ENCODE data around the gene MTX3.

DNA sequence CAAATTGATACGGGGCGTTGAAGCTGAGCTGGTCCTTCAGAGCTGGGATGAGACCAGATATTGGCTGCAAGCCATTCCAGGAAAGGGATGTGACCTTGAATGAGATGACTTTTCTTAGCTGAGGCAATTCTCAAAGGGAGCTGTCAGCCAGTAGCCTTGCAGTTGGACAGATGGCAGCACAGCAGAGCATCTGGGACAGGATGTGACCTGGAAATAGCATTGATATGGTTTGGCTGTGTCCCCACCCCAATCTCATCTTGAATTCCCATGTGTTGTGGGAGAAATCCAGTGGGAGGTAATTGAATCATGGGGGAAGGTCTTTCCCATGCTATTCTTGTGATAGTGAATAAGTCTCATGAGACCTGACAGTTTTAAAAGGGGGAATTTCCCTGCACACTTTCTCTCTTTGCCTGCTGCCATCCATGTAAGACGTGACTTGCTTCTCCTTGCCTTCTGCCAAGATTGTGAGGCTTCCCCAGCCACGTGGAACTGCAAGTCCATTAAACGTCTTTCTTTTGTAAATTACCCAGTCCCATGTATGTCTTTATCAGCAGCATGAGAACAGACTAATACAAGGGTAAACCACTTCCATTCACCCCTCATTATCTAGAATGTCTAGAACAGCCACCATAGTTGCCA, 19.8 kb upstream of the MTX3 start:
- no peak for TF ChIP-seq EZH2 (IDR thresholded peaks at IDR 0.05; ENCODE audit: borderline replicate concordance, low read depth, low read length, severe bottlenecking)
- TF ChIP-seq, protein P1, sequence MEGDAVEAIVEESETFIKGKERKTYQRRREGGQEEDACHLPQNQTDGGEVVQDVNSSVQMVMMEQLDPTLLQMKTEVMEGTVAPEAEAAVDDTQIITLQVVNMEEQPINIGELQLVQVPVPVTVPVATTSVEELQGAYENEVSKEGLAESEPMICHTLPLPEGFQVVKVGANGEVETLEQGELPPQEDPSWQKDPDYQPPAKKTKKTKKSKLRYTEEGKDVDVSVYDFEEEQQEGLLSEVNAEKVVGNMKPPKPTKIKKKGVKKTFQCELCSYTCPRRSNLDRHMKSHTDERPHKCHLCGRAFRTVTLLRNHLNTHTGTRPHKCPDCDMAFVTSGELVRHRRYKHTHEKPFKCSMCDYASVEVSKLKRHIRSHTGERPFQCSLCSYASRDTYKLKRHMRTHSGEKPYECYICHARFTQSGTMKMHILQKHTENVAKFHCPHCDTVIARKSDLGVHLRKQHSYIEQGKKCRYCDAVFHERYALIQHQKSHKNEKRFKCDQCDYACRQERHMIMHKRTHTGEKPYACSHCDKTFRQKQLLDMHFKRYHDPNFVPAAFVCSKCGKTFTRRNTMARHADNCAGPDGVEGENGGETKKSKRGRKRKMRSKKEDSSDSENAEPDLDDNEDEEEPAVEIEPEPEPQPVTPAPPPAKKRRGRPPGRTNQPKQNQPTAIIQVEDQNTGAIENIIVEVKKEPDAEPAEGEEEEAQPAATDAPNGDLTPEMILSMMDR (IDR thresholded peaks at IDR 0.05; ENCODE audit: extremely low read depth in 1 of 2, insufficient read depth in 1 of 2, low read depth in 1 of 2, low read length in 2 of 2) = no peak
- TF ChIP-seq POLR2AphosphoS5 (IDR thresholded peaks at IDR 0.05; ENCODE audit: insufficient read depth, low read depth, low read length) = no peak
- no peak for TF ChIP-seq GATA2 (IDR thresholded peaks at IDR 0.05; ENCODE audit: insufficient read depth, insufficient read length, low read depth, low read length)
- no peak for TF ChIP-seq POLR2A (IDR thresholded peaks at IDR 0.05; ENCODE audit: low read depth, low read length)
- TF ChIP-seq, protein P2, sequence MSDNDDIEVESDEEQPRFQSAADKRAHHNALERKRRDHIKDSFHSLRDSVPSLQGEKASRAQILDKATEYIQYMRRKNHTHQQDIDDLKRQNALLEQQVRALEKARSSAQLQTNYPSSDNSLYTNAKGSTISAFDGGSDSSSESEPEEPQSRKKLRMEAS (IDR thresholded peaks at IDR 0.05; ENCODE audit: insufficient read depth, insufficient read length) = no peak
- no peak for TF ChIP-seq FOS (IDR thresholded peaks at IDR 0.05; ENCODE audit: borderline replicate concordance, insufficient read depth, low read length)
- TF ChIP-seq JUN (IDR thresholded peaks at IDR 0.05; ENCODE audit: borderline replicate concordance, insufficient read depth, insufficient read length, low read depth) = no peak
- TF ChIP-seq MYC (IDR thresholded peaks at IDR 0.05; ENCODE audit: low read depth, low read length) = no peak
